Testis (tissue), 2 donors: Measurements from ENCODE around the gene RELL2.

Experiments
- POLR2A ChIP-seq: fragments of 450-650 bp; IDR thresholded peaks from one replicate; pipeline ENCODE4 v1.6.1; 2017; ENCODE audit warnings: antibody characterized with exemption, mild to moderate bottlenecking, moderate library complexity
- TF ChIP-seq, protein P1 (sequence below), 3 experiments: fragments of 450-650 bp in 2 of 3; fragments of 200-600 bp in 1 of 3; sonication (generic) in 1 of 3; IDR thresholded peaks; one replicate each; pipeline ENCODE4 v1.5.1; 2016 to 2019; ENCODE audit warnings: antibody characterized with exemption in 3 of 3, mild to moderate bottlenecking in 2 of 3, moderate library complexity in 1 of 3

DNA sequence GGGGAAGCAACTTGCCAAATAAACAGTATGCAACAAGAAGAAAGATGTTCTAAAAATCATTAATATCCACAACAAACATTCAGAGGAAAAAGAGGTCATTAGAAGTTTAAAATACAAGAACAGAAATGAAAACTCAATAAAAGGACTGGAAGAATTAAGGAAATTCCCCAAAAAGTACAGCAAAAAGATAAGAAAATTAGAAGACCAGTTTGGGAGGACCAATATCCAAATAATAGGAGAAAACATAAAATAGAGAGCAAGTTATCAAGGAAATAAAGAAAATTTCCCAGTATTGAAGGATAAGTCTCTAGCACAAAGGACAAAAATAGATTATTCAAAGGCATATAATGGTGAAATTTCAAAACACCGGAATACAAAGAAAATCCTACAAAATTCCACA lies 39.9 kb upstream of the RELL2 start:
- TF ChIP-seq, protein P1, sequence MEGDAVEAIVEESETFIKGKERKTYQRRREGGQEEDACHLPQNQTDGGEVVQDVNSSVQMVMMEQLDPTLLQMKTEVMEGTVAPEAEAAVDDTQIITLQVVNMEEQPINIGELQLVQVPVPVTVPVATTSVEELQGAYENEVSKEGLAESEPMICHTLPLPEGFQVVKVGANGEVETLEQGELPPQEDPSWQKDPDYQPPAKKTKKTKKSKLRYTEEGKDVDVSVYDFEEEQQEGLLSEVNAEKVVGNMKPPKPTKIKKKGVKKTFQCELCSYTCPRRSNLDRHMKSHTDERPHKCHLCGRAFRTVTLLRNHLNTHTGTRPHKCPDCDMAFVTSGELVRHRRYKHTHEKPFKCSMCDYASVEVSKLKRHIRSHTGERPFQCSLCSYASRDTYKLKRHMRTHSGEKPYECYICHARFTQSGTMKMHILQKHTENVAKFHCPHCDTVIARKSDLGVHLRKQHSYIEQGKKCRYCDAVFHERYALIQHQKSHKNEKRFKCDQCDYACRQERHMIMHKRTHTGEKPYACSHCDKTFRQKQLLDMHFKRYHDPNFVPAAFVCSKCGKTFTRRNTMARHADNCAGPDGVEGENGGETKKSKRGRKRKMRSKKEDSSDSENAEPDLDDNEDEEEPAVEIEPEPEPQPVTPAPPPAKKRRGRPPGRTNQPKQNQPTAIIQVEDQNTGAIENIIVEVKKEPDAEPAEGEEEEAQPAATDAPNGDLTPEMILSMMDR (IDR thresholded peaks at IDR 0.05) = no peak
- no peak for TF ChIP-seq POLR2A
